Loucy (cell line): ENCODE measurements around the gene MGAT5B.

Source experiments
- H2AFZ ChIP-seq: fragments of 200-600 bp; sonication (generic); 2 replicates; pipeline ENCODE4 v1.6.0; 2016; ENCODE audit warnings: antibody characterized with exemption, mild to moderate bottlenecking, low read length, moderate library complexity
- H3F3A ChIP-seq: fragments of 200-600 bp; 2 replicates; pipeline ENCODE4 v1.6.0; 2016; ENCODE audit warnings: antibody characterized with exemption, low read depth, mild to moderate bottlenecking
- H3K27me3 ChIP-seq: fragments of 200-600 bp; sonication (generic); 2 replicates; pipeline ENCODE4 v1.6.1; 2014; ENCODE audit warnings: low read length, mild to moderate bottlenecking; ENCODE audit not compliant: insufficient read depth, poor library complexity, severe bottlenecking
- H3K36me3 ChIP-seq: fragments of 200-600 bp; sonication (generic); 2 replicates; pipeline ENCODE4 v1.6.1; 2016; ENCODE audit warnings: low read length; ENCODE audit not compliant: insufficient read depth
- H3K4me1 ChIP-seq: fragments of 200-600 bp; sonication (generic); 2 replicates; pipeline ENCODE4 v1.5.1; 2014; ENCODE audit warnings: low read length, mild to moderate bottlenecking; ENCODE audit not compliant: insufficient read depth, poor library complexity, severe bottlenecking
- H3K4me2 ChIP-seq: fragments of 200-600 bp; sonication (generic); 2 replicates; pipeline ENCODE4 v1.6.0; 2014; ENCODE audit warnings: antibody characterized with exemption, low read length, low read depth, mild to moderate bottlenecking; ENCODE audit not compliant: poor library complexity, severe bottlenecking
- H3K4me3 ChIP-seq: fragments of 200-600 bp; sonication (generic); 2 replicates; pipeline ENCODE4 v1.5.1; 2014; ENCODE audit warnings: low read length, mild to moderate bottlenecking, mixed read lengths; ENCODE audit not compliant: poor library complexity, severe bottlenecking
- H3K79me2 ChIP-seq: fragments of 200-600 bp; sonication (generic); 2 replicates; pipeline ENCODE4 v1.6.1; 2014; ENCODE audit warnings: low read length; ENCODE audit not compliant: insufficient read depth
- H3K9ac ChIP-seq: fragments of 200-600 bp; sonication (generic); 2 replicates; pipeline ENCODE4 v1.6.0; 2014; ENCODE audit warnings: mild to moderate bottlenecking, low read depth, low read length, moderate library complexity; ENCODE audit not compliant: poor library complexity, severe bottlenecking
- H3K9me2 ChIP-seq: fragments of 200-600 bp; sonication (generic); replicated peaks from 2 replicates; pipeline ENCODE4 v1.6.1; 2016; ENCODE audit warnings: low read depth, low read length, mixed read lengths
- H3K9me3 ChIP-seq: fragments of 200-600 bp; sonication (generic); 2 replicates; pipeline ENCODE4 v1.6.1; 2014; ENCODE audit warnings: mild to moderate bottlenecking, antibody characterized with exemption, low read length, low read depth; ENCODE audit not compliant: insufficient read depth
- H4K20me1 ChIP-seq: fragments of 200-600 bp; sonication (generic); 2 replicates; pipeline ENCODE4 v1.6.0; 2014; ENCODE audit warnings: antibody characterized with exemption, low read length, mild to moderate bottlenecking; ENCODE audit not compliant: insufficient read depth, poor library complexity, severe bottlenecking
- CTCF ChIP-seq: fragments of 200-600 bp; sonication (generic); conservative IDR thresholded peaks from 2 replicates; pipeline ENCODE4 v1.5.1; 2014; ENCODE audit warnings: mild to moderate bottlenecking, antibody characterized with exemption, low read length
- EZH2phosphoT487 ChIP-seq: fragments of 200-600 bp; IDR thresholded peaks from 2 replicates; pipeline ENCODE4 v1.6.1; 2018; ENCODE audit warnings: antibody characterized with exemption, mild to moderate bottlenecking, moderate library complexity, borderline replicate concordance

MGAT5B gene

GRCh38 chr17:76958974-76959373 is 90.8 kb downstream of the MGAT5B start:
- H4K20me1 ChIP-seq = no peaks in the 10 kb centered on the region
- no peaks in the 10 kb centered on the region for H3K9me3 ChIP-seq
- no peaks in the 10 kb centered on the region for H3F3A ChIP-seq
- H3K27me3 ChIP-seq = no peaks in the 10 kb centered on the region
- no peak overlapping the region for H3K9ac ChIP-seq
- H3K4me2 ChIP-seq = no peak overlapping the region
- H3K36me3 ChIP-seq = no peaks in the 10 kb centered on the region
- TF ChIP-seq CTCF = no peak
- H3K4me1 ChIP-seq = no peaks in the 10 kb centered on the region
- no peak overlapping the region for H2AFZ ChIP-seq
- H3K4me3 ChIP-seq = no peak overlapping the region
- H3K9me2 ChIP-seq = no peaks in the 10 kb centered on the region
- no peaks in the 10 kb centered on the region for H3K79me2 ChIP-seq

- no peaks in the 10 kb centered on the region for H4K20me1 ChIP-seq
- no peak overlapping the region for H3K4me3 ChIP-seq
- peaks cover 3% of the 10 kb centered on the region; the same call in 1 of the 2 replicates for H3F3A ChIP-seq
- peaks cover 4% of the 10 kb centered on the region for H3K4me1 ChIP-seq
- H3K4me2 ChIP-seq = no peak overlapping the region
- no peaks in the 10 kb centered on the region for H3K79me2 ChIP-seq
- TF ChIP-seq CTCF (no peak), EZH2phosphoT487 (no peak)
- H3K9me2 ChIP-seq = no peaks in the 10 kb centered on the region
- H3K27me3 ChIP-seq = no peaks in the 10 kb centered on the region
- H3K36me3 ChIP-seq = no peaks in the 10 kb centered on the region
- no peak overlapping the region for H2AFZ ChIP-seq
- no peaks in the 10 kb centered on the region for H3K9me3 ChIP-seq
- H3K9ac ChIP-seq = no peak overlapping the region
These were observed 93.7 kb downstream of the MGAT5B start for GRCh38 chr17:76961869-76962268.

GRCh38 chr17:76962858-76963257 is 94.7 kb downstream of the MGAT5B start:
- Histone ChIP-seq H4K20me1 (no peaks in the 10 kb centered on the region), H3K36me3 (no peaks in the 10 kb centered on the region), H3K9ac (no peak overlapping the region), H3K79me2 (peaks cover 5% of the 10 kb centered on the region; the same call in 1 of the 2 replicates), H3K9me2 (no peaks in the 10 kb centered on the region), H3K27me3 (no peaks in the 10 kb centered on the region), H3K4me2 (no peak overlapping the region), H2AFZ (no peak overlapping the region), H3K9me3 (no peaks in the 10 kb centered on the region), H3F3A (peaks cover 3% of the 10 kb centered on the region; the same call in 1 of the 2 replicates), H3K4me3 (no peak overlapping the region), H3K4me1 (peaks cover 10% of the 10 kb centered on the region)
- TF ChIP-seq CTCF (no peak), EZH2phosphoT487 (no peak)
